ENCODE results near the gene RRP12. TPM values are rescaled to one million over a fixed set of nuclear protein-coding genes. Genes with fewer than 3 reads are reported as not detected.

Gene RRP12
- total and polyA plus RNA-seq, 9 of the 15 experiments (the other 6 are each of a cell fraction or from before 2014, with no cell fraction given) = 4.6 to 68.2 (median 21.8) TPM

GRCh38 chr10:97425964-97426775 lies 25.0 kb upstream of the RRP12 start, which contains the start of gene PGAM1 (continued):
- TF ChIP-seq HDAC1 (IDR thresholded peaks at IDR 0.05) (no peak), POLR3G (IDR thresholded peaks at IDR 0.05; ENCODE audit: extremely low read depth, insufficient read length, insufficient replicate concordance) (no peak), TEAD1 (CRISPR knock-in tag; IDR thresholded peaks at IDR 0.05) (peak in 1 of 2 experiments; percentile 61; a peak in 1 of 4 replicates), YY1 (IDR thresholded peaks at IDR 0.05; ENCODE audit: borderline replicate concordance in 1 of 3, control insufficient read depth in 1 of 3, extremely low read depth in 1 of 3, insufficient read depth in 3 of 3, insufficient read length in 1 of 3, insufficient replicate concordance in 2 of 3, low read depth in 1 of 3, low read length in 2 of 3) (peak in 2 of 3 experiments; percentile 55 to 59), SMAD4 (CRISPR knock-in tag; conservative IDR thresholded peaks at IDR 0.05) (0 out of 2 replicates have a peak, but pooled peaks have one; percentile 29), SMAD2 (IDR thresholded peaks at IDR 0.05; ENCODE audit: low read depth, low read length) (no peak), MEIS2 (IDR thresholded peaks at IDR 0.05; ENCODE audit: partially characterized antibody) (peak; percentile 92), ZNF212 (CRISPR knock-in tag; IDR thresholded peaks at IDR 0.05) (0 out of 2 replicates have a peak, but pooled peaks have one; percentile 45), ZBTB17 (CRISPR knock-in tag; IDR thresholded peaks at IDR 0.05) (0 out of 2 replicates have a peak, but pooled peaks have one; percentile 17), TFAP4 (CRISPR knock-in tag; IDR thresholded peaks at IDR 0.05; ENCODE audit: borderline replicate concordance) (peak; percentile 65), ZBTB11 (CRISPR knock-in tag; IDR thresholded peaks at IDR 0.05) (0 out of 6 replicates have a peak, but pooled peaks of 1 of the 3 experiments have one; percentile 32), HDAC8 (tag; IDR thresholded peaks at IDR 0.05) (no peak), JUND (IDR thresholded peaks at IDR 0.05; ENCODE audit: borderline replicate concordance, low read depth, low read length) (peak; percentile 24; the same call in 1 of the 2 replicates), JUND (tag; IDR thresholded peaks at IDR 0.05; ENCODE audit: borderline replicate concordance, low read depth, low read length) (no peak; the same call in 2 of the 3 replicates), KLF16 (IDR thresholded peaks at IDR 0.05) (0 out of 2 replicates have a peak, but pooled peaks have one; percentile 16), E2F3 (CRISPR knock-in tag; IDR thresholded peaks at IDR 0.05) (peak; percentile 60; the same call in 1 of the 2 replicates), EGR1 (conservative IDR thresholded peaks at IDR 0.05) (no peak), MTA3 (IDR thresholded peaks at IDR 0.05; ENCODE audit: borderline replicate concordance) (peak; percentile 55; the same call in 1 of the 2 replicates), ZNF431 (CRISPR knock-in tag; IDR thresholded peaks at IDR 0.05) (0 out of 2 replicates have a peak, but pooled peaks have one; percentile 61)

Measured in K562 (cell line).